OCI-LY7 (cell line): ENCODE measurements around the gene HRK. TPM values are rescaled to one million over a fixed set of nuclear protein-coding genes. Genes with fewer than 3 reads are reported as not detected.

ENCODE experiments used
- BruUV-seq: library from RNA; stranded (reverse); fragments of 400-500 nt; replicated peaks from 2 replicates; lab custom pipeline; 2021; lab: Mats Ljungman, UMichigan
- CTCF ChIA-PET: fragments of 300-600 bp; sonication (Branson Sonifier 250); formaldehyde crosslinking; loops from one replicate; lab custom pipeline; 2022; ENCODE audit warnings: antibody characterized with exemption; ENCODE audit not compliant: unreplicated experiment; lab: Charles Lee
- POLR2A ChIA-PET: fragments of 300-600 bp; sonication (Branson Sonifier 250); formaldehyde crosslinking; loops from one replicate; lab custom pipeline; 2022; ENCODE audit warnings: antibody characterized with exemption; lab: Charles Lee
- DNase-seq: peaks from one replicate; pipeline ENCODE4 v3.0.0-alpha.2; 2015; ENCODE audit warnings: low spot score
- H2AFZ ChIP-seq: fragments of 200-600 bp; sonication (generic), shearing (Covaris generic); 2 replicates; pipeline ENCODE4 v1.6.1; 2014; ENCODE audit warnings: mild to moderate bottlenecking, antibody characterized with exemption, low read length, moderate library complexity
- H3K27ac ChIP-seq: fragments of 200-600 bp; sonication (generic); 2 replicates; pipeline ENCODE4 v1.5.1; 2014; ENCODE audit warnings: mixed run types, low read depth, mild to moderate bottlenecking, moderate library complexity, low read length, inconsistent platforms; ENCODE audit not compliant: poor library complexity, severe bottlenecking
- H3K36me3 ChIP-seq: fragments of 200-600 bp; sonication (generic); 2 replicates; pipeline ENCODE4 v1.6.1; 2014; ENCODE audit warnings: mild to moderate bottlenecking, antibody characterized with exemption, low read length, moderate library complexity, mixed read lengths; ENCODE audit not compliant: insufficient read depth
- H3K4me1 ChIP-seq: fragments of 200-600 bp; sonication (generic); 2 replicates; pipeline ENCODE4 v1.5.1; 2014; ENCODE audit warnings: mild to moderate bottlenecking, low read length; ENCODE audit not compliant: insufficient read depth, poor library complexity, severe bottlenecking
- H3K4me2 ChIP-seq: fragments of 200-600 bp; sonication (generic); 2 replicates; pipeline ENCODE4 v1.6.1; 2014; ENCODE audit warnings: mild to moderate bottlenecking, low read length
- H3K4me3 ChIP-seq: fragments of 200-600 bp; sonication (generic); 2 replicates; pipeline ENCODE4 v1.5.1; 2014; ENCODE audit warnings: mild to moderate bottlenecking, low read depth, low read length; ENCODE audit not compliant: poor library complexity, severe bottlenecking
- H3K79me2 ChIP-seq: fragments of 200-600 bp; sonication (generic); 2 replicates; pipeline ENCODE4 v1.6.1; 2016; ENCODE audit warnings: low read depth, mild to moderate bottlenecking, low read length, moderate library complexity, mixed read lengths; ENCODE audit not compliant: insufficient read depth
- H3K9me2 ChIP-seq: fragments of 200-600 bp; sonication (generic); 2 replicates; pipeline ENCODE4 v1.6.1; 2016; ENCODE audit warnings: mild to moderate bottlenecking, low read length, mixed read lengths; ENCODE audit not compliant: insufficient read depth
- H3K9me3 ChIP-seq: fragments of 200-600 bp; sonication (generic); 2 replicates; pipeline ENCODE4 v1.6.1; 2014; ENCODE audit warnings: mild to moderate bottlenecking, mixed run types, low read length, mixed read lengths
- H4K20me1 ChIP-seq: fragments of 200-600 bp; sonication (generic); 2 replicates; pipeline ENCODE4 v1.6.1; 2014; ENCODE audit warnings: mild to moderate bottlenecking, antibody characterized with exemption, low read length, moderate library complexity, mixed read lengths; ENCODE audit not compliant: insufficient read depth
- CTCF ChIP-seq: fragments of 200-600 bp; sonication (generic); conservative IDR thresholded peaks from 2 replicates; pipeline ENCODE4 v1.5.1; 2014; ENCODE audit warnings: mild to moderate bottlenecking, antibody characterized with exemption, low read length, moderate library complexity, mixed read lengths
- EZH2phosphoT487 ChIP-seq: fragments of 200-600 bp; sonication (generic); IDR thresholded peaks from 2 replicates; pipeline ENCODE4 v1.6.1; 2018; ENCODE audit warnings: low read depth, borderline replicate concordance, mild to moderate bottlenecking, mixed run types, antibody characterized with exemption, low read length, moderate library complexity, mixed read lengths
- intact Hi-C: fragments of 100-400 bp; cut with micrococcal nuclease; formaldehyde crosslinking; loops from one replicate; pipeline ENCODE4 v1.10.0; 2022; ENCODE audit not compliant: unreplicated experiment
- total RNA-seq, 2 experiments: library from RNA; depleted of rRNA in 1 of 2; stranded (reverse); fragments of >200 nt in 1 of 2; shearing (Covaris generic) in 1 of 2; gene quantifications; 2 replicates each; pipeline ENCODE4 v1.2.3, GENCODE V29; 2014 to 2022

Gene HRK
- total RNA-seq, 2 experiments from 2014 or later: 16.5 to 17.8 TPM

GRCh38 chr12:116859079-116859478 lies 22.2 kb downstream of the HRK start:
- Histone ChIP-seq H3K4me1 (peaks cover 78% of the 10 kb centered on the region), H3K9me3 (no peaks in the 10 kb centered on the region), H3K79me2 (no peaks in the 10 kb centered on the region), H3K27ac (peak overlapping the region; percentile 91), H4K20me1 (no peaks in the 10 kb centered on the region), H3K36me3 (no peaks in the 10 kb centered on the region), H3K4me3 (peak overlapping the region; percentile 54), H2AFZ (no peak overlapping the region; the same call in 1 of the 2 replicates), H3K9me2 (no peaks in the 10 kb centered on the region), H3K4me2 (peak overlapping the region; percentile 73)
- ChIA-PET CTCF (interaction anchor here (0.5 to 1.9 kb wide), 3 partner anchors 9 to 156 kb away, joined by 3 to 6 read pairs (median 3); no protein-coding TSS in a partner anchor), POLR2A (interaction anchor here (0.6 to 3.3 kb wide), 4 partner anchors 14 to 153 kb away, joined by 4 to 15 read pairs (median 5); no protein-coding TSS in a partner anchor)
- BruUV-seq: no TSS peak
- intact Hi-C loops: no loop called here
- TF ChIP-seq EZH2phosphoT487 (no peak), CTCF (no peak)
- DNase-seq: peak; percentile 44

- Histone ChIP-seq H3K4me2 (peak overlapping the region; percentile 73; the same call in 1 of the 2 replicates), H3K79me2 (no peaks in the 10 kb centered on the region), H2AFZ (no peak overlapping the region), H3K9me2 (no peaks in the 10 kb centered on the region), H3K27ac (peak overlapping the region; percentile 91), H3K4me3 (no peak overlapping the region), H3K4me1 (peaks cover 63% of the 10 kb centered on the region), H3K36me3 (no peaks in the 10 kb centered on the region), H3K9me3 (no peaks in the 10 kb centered on the region), H4K20me1 (no peaks in the 10 kb centered on the region)
- no TSS peak for BruUV-seq
- ChIA-PET CTCF (no interaction called here), POLR2A (interaction anchor here (0.5 to 3.3 kb wide), 5 partner anchors 9 to 91 kb away, joined by 3 to 15 read pairs (median 3); no protein-coding TSS in a partner anchor)
- no peak for TF ChIP-seq CTCF
- TF ChIP-seq EZH2phosphoT487: no peak
- intact Hi-C loops: no loop called here
- no peak for DNase-seq
Measured at GRCh38 chr12:116856729-116857128, 24.5 kb downstream of the HRK start.

GRCh38 chr12:116855744-116856470 lies 25.3 kb downstream of the HRK start:
- intact Hi-C loops: no loop called here
- Histone ChIP-seq H3K9me3 (no peaks in the 10 kb centered on the region), H3K27ac (no peak overlapping the region), H3K4me1 (peaks cover 56% of the 10 kb centered on the region), H3K4me2 (no peak overlapping the region), H3K79me2 (no peaks in the 10 kb centered on the region), H3K36me3 (no peaks in the 10 kb centered on the region), H3K4me3 (no peak overlapping the region), H4K20me1 (no peaks in the 10 kb centered on the region), H2AFZ (no peak overlapping the region), H3K9me2 (no peaks in the 10 kb centered on the region)
- DNase-seq: no peak
- TF ChIP-seq EZH2phosphoT487: no peak
- TF ChIP-seq CTCF: no peak
- ChIA-PET CTCF (no interaction called here), POLR2A (interaction anchor here (0.9 to 2.2 kb wide), 3 partner anchors 8 to 29 kb away, joined by 3 to 4 read pairs (median 3); no protein-coding TSS in a partner anchor)
- no TSS peak for BruUV-seq
